WTC11 (cell line): ENCODE measurements around the gene CLP1. TPM values are rescaled to one million over a fixed set of nuclear protein-coding genes. Genes with fewer than 3 reads are reported as not detected.

Source experiments
- ATAC-seq: fragments of 200-7000 bp; cut with Tn5 transposase; 2 replicates; pipeline ENCODE4 v1.10.0; 2021; ENCODE audit warnings: mild to moderate bottlenecking, moderate library complexity
- CTCF ChIA-PET: fragments of 300-600 bp; sonication (Branson Sonifier 250); formaldehyde crosslinking; loops from one replicate; lab custom pipeline; 2021; ENCODE audit warnings: antibody characterized with exemption; lab: Charles Lee
- POLR2A ChIA-PET: fragments of 350-600 bp; sonication (Branson Sonifier 250); formaldehyde crosslinking; loops from one replicate; lab custom pipeline; 2021; ENCODE audit warnings: antibody characterized with exemption; lab: Charles Lee
- DNase-seq: peaks from one replicate; pipeline ENCODE4 v3.0.0; 2021; ENCODE audit warnings: low spot score
- H3K27ac Mint-ChIP-seq: 2 replicates; pipeline ENCODE4 v1.8.0; 2021; ENCODE audit warnings: mixed read lengths
- H3K27me3 Mint-ChIP-seq: 2 replicates; pipeline ENCODE4 v1.8.0; 2021; ENCODE audit warnings: low read depth, mild to moderate bottlenecking, moderate library complexity, mixed read lengths
- H3K36me3 Mint-ChIP-seq: 2 replicates; pipeline ENCODE4 v1.8.0; 2021; ENCODE audit warnings: mixed read lengths
- H3K4me1 Mint-ChIP-seq: 2 replicates; pipeline ENCODE4 v1.8.0; 2022; ENCODE audit warnings: mixed read lengths
- H3K4me3 Mint-ChIP-seq: 2 replicates; pipeline ENCODE4 v1.8.0; 2021; ENCODE audit warnings: mild to moderate bottlenecking, moderate library complexity, mixed read lengths
- H3K9me3 Mint-ChIP-seq: 2 replicates; pipeline ENCODE4 v1.8.0; 2021; ENCODE audit warnings: mixed read lengths
- CDX4 ChIP-seq: fragments of 250-450 bp; sonication (Bioruptor Pico); IDR thresholded peaks from 2 replicates; pipeline ENCODE4 v1.9.0; 2021; ENCODE audit warnings: moderate library complexity, mild to moderate bottlenecking, inconsistent platforms, borderline replicate concordance
- E2F4 ChIP-seq: sonication (generic); formaldehyde crosslinking; IDR thresholded peaks from 2 replicates; pipeline ENCODE4 v1.8.1; 2022; ENCODE audit warnings: low read depth, mild to moderate bottlenecking, moderate library complexity, missing genetic modification reagents, borderline replicate concordance
- EMX1 ChIP-seq: fragments of 250-450 bp; sonication (Bioruptor Pico); IDR thresholded peaks from 2 replicates; pipeline ENCODE4 v1.8.0; 2021; ENCODE audit warnings: mild to moderate bottlenecking
- ESRRA ChIP-seq: sonication (generic); formaldehyde crosslinking; IDR thresholded peaks from 2 replicates; pipeline ENCODE4 v1.8.1; 2022; ENCODE audit warnings: mild to moderate bottlenecking, missing genetic modification reagents, borderline replicate concordance
- JUN ChIP-seq: sonication (generic); formaldehyde crosslinking; IDR thresholded peaks from 2 replicates; pipeline ENCODE4 v1.8.0; 2023; ENCODE audit warnings: mild to moderate bottlenecking, missing genetic modification reagents
- MXD4 ChIP-seq: fragments of 250-450 bp; sonication (Bioruptor Pico); IDR thresholded peaks from 2 replicates; pipeline ENCODE4 v1.8.0; 2021; ENCODE audit warnings: mild to moderate bottlenecking, moderate library complexity, borderline replicate concordance
- MYBL2 ChIP-seq: sonication (generic); formaldehyde crosslinking; IDR thresholded peaks from 2 replicates; pipeline ENCODE4 v1.8.1; 2023; ENCODE audit warnings: mild to moderate bottlenecking, moderate library complexity, missing genetic modification reagents
- NFATC4 ChIP-seq: fragments of 250-450 bp; sonication (Bioruptor Pico); IDR thresholded peaks from 2 replicates; pipeline ENCODE4 v1.9.0; 2021; ENCODE audit warnings: mild to moderate bottlenecking
- NFYB ChIP-seq: sonication (generic); formaldehyde crosslinking; conservative IDR thresholded peaks from 2 replicates; pipeline ENCODE4 v1.8.0; 2022; ENCODE audit warnings: low read depth, missing genetic modification reagents
- OVOL2 ChIP-seq: fragments of 250-450 bp; sonication (Bioruptor Pico); IDR thresholded peaks from 2 replicates; pipeline ENCODE4 v1.9.0; 2021; ENCODE audit warnings: mild to moderate bottlenecking, borderline replicate concordance
- PRRX2 ChIP-seq: fragments of 250-450 bp; sonication (Bioruptor Pico); IDR thresholded peaks from 2 replicates; pipeline ENCODE4 v1.8.0; 2021; ENCODE audit warnings: mild to moderate bottlenecking
- SOX15 ChIP-seq: fragments of 250-450 bp; sonication (Bioruptor Pico); IDR thresholded peaks from 2 replicates; pipeline ENCODE4 v1.9.0; 2021; ENCODE audit warnings: mild to moderate bottlenecking
- SP1 ChIP-seq: sonication (generic); formaldehyde crosslinking; conservative IDR thresholded peaks from 2 replicates; pipeline ENCODE4 v1.8.1; 2022; ENCODE audit warnings: missing genetic modification reagents
- TEAD1 ChIP-seq: sonication (generic); formaldehyde crosslinking; IDR thresholded peaks from 2 replicates; pipeline ENCODE4 v1.8.0; 2022; ENCODE audit warnings: mild to moderate bottlenecking, missing genetic modification reagents
- ZNF232 ChIP-seq: sonication (generic); formaldehyde crosslinking; IDR thresholded peaks from 2 replicates; pipeline ENCODE4 v1.8.0; 2022; ENCODE audit warnings: mild to moderate bottlenecking, missing genetic modification reagents
- ZNF263 ChIP-seq: sonication (generic); formaldehyde crosslinking; IDR thresholded peaks from 2 replicates; pipeline ENCODE4 v1.8.1; 2022; ENCODE audit warnings: low read depth, mild to moderate bottlenecking, moderate library complexity, missing genetic modification reagents
- ZNF671 ChIP-seq: fragments of 250-450 bp; sonication (Bioruptor Pico); IDR thresholded peaks from 2 replicates; pipeline ENCODE4 v1.8.0; 2021; ENCODE audit warnings: mild to moderate bottlenecking
- total RNA-seq: library from RNA; stranded (reverse); gene quantifications from 3 replicates; pipeline ENCODE4 v1.2.3, GENCODE V29; 2021
- TF ChIP-seq, protein P1 (sequence below): sonication (generic); formaldehyde crosslinking; IDR thresholded peaks from 2 replicates; pipeline ENCODE4 v1.8.1; 2022; ENCODE audit warnings: missing genetic modification reagents, borderline replicate concordance
- TF ChIP-seq, protein P2 (sequence below): sonication (generic); formaldehyde crosslinking; IDR thresholded peaks from 2 replicates; pipeline ENCODE4 v1.8.0; 2023; ENCODE audit warnings: missing genetic modification reagents
- TF ChIP-seq, protein P3 (sequence below): sonication (generic); formaldehyde crosslinking; IDR thresholded peaks from 2 replicates; pipeline ENCODE4 v1.8.1; 2022; ENCODE audit warnings: mild to moderate bottlenecking, missing genetic modification reagents, moderate library complexity, borderline replicate concordance
- TF ChIP-seq, protein P4 (sequence below): fragments of 250-450 bp; sonication (Bioruptor Pico); IDR thresholded peaks from 2 replicates; pipeline ENCODE4 v1.9.0; 2021; ENCODE audit warnings: mild to moderate bottlenecking
- TF ChIP-seq, protein P5 (sequence below): fragments of 250-450 bp; sonication (Bioruptor Pico); conservative IDR thresholded peaks from 2 replicates; pipeline ENCODE4 v1.9.0; 2021; ENCODE audit warnings: mild to moderate bottlenecking

The CLP1 gene
- total RNA-seq, 1 experiment from 2014 or later: 26.3 TPM

DNA sequence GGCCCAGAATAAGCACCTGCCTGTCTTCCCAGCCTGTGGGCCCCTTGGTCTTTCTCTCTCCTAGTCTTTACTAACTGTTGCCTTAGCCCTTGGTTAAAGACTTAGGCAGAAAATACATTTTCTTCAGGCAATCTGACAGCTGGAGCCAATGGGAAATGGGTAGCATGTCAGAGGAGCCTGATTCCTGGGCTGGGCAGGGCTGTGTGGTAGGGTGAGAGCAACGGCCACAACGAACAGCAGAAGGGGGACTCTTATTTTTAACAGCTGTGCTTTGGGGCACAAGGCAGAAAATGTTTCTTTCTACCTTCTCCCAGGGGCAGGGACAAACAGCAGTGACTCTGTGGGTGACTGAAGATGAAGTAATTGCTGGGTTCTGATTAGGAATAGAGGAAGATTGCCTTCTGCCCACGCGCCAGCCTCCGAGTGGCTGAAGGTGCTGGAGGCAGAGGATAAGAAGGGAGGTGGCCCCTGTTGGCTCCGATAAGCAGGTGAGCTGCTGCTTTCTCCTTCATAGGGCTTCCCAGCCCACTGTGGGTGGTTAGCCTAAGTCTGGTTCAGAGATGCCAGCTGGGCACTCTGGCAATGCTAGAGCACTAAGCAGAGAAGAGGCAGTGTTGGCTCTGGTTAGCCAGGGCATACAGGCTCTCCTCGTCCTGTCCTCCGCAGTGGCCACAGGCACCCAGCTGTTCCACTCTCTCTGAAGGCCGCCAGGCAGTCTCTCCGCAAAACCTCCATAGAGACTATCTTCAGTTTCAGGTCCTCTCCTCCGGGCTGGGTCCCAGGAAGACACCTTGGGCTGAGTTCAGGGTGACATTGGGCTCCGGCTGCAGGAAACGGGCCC lies 9.4 kb upstream of the CLP1 start (continued):
- TF ChIP-seq, protein P1, sequence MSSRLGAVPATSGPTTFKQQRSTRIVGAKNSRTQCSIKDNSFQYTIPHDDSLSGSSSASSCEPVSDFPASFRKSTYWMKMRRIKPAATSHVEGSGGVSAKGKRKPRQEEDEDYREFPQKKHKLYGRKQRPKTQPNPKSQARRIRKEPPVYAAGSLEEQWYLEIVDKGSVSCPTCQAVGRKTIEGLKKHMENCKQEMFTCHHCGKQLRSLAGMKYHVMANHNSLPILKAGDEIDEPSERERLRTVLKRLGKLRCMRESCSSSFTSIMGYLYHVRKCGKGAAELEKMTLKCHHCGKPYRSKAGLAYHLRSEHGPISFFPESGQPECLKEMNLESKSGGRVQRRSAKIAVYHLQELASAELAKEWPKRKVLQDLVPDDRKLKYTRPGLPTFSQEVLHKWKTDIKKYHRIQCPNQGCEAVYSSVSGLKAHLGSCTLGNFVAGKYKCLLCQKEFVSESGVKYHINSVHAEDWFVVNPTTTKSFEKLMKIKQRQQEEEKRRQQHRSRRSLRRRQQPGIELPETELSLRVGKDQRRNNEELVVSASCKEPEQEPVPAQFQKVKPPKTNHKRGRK (CRISPR knock-in tag): no peak
- TF ChIP-seq ZNF263 (CRISPR knock-in tag) (no peak), ZNF671 (peak; percentile 7; the same call in 1 of the 2 replicates), TEAD1 (CRISPR knock-in tag) (no peak), MXD4 (no peak), EMX1 (CRISPR knock-in tag) (peak; percentile 72; the same call in 1 of the 2 replicates), CDX4 (CRISPR knock-in tag) (peak; percentile 10; the same call in 1 of the 2 replicates), SP1 (CRISPR knock-in tag) (0 out of 2 replicates have a peak, but pooled peaks have one; percentile 8), OVOL2 (CRISPR knock-in tag) (no peak), E2F4 (CRISPR knock-in tag) (no peak; the same call in 1 of the 2 replicates), MYBL2 (no peak), NFATC4 (CRISPR knock-in tag) (peak; percentile 67)
- TF ChIP-seq, protein P2, sequence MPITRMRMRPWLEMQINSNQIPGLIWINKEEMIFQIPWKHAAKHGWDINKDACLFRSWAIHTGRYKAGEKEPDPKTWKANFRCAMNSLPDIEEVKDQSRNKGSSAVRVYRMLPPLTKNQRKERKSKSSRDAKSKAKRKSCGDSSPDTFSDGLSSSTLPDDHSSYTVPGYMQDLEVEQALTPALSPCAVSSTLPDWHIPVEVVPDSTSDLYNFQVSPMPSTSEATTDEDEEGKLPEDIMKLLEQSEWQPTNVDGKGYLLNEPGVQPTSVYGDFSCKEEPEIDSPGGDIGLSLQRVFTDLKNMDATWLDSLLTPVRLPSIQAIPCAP (CRISPR knock-in tag): no peak

GRCh38 chr11:57648801-57649735 lies 8.5 kb upstream of the CLP1 start:
- ATAC-seq: no peak; the same call in 1 of the 2 replicates
- H3K36me3 Mint-ChIP-seq: no peaks in the 10 kb centered on the region
- peak; percentile 40 for DNase-seq
- peaks cover 81% of the 10 kb centered on the region for H3K4me1 Mint-ChIP-seq
- H3K27me3 Mint-ChIP-seq: peaks cover 52% of the 10 kb centered on the region
- peak overlapping the region; percentile 80 for H3K4me3 Mint-ChIP-seq
- POLR2A ChIA-PET: interaction anchor here (0.6 to 4.2 kb wide), 8 partner anchors 9 to 92 kb away, joined by 3 to 47 read pairs (median 3); partner anchors contain the start of genes SELENOH and UBE2L6
- CTCF ChIA-PET: interaction anchor here (0.8 to 2.8 kb wide), 4 partner anchors 9 to 155 kb away, joined by 3 to 17 read pairs (median 4); partner anchors contain the start of gene UBE2L6
- no peaks in the 10 kb centered on the region for H3K9me3 Mint-ChIP-seq
- H3K27ac Mint-ChIP-seq: 0 out of 2 replicates have a peak overlapping the region, but pooled peaks have one; percentile 18
- 0 out of 2 replicates have a peak, but pooled peaks have one; percentile 32 for TF ChIP-seq ESRRA (CRISPR knock-in tag)
- TF ChIP-seq, protein P3, sequence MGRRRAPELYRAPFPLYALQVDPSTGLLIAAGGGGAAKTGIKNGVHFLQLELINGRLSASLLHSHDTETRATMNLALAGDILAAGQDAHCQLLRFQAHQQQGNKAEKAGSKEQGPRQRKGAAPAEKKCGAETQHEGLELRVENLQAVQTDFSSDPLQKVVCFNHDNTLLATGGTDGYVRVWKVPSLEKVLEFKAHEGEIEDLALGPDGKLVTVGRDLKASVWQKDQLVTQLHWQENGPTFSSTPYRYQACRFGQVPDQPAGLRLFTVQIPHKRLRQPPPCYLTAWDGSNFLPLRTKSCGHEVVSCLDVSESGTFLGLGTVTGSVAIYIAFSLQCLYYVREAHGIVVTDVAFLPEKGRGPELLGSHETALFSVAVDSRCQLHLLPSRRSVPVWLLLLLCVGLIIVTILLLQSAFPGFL (CRISPR knock-in tag): no peak
- TF ChIP-seq SOX15 (CRISPR knock-in tag): no peak
- TF ChIP-seq, protein P4, sequence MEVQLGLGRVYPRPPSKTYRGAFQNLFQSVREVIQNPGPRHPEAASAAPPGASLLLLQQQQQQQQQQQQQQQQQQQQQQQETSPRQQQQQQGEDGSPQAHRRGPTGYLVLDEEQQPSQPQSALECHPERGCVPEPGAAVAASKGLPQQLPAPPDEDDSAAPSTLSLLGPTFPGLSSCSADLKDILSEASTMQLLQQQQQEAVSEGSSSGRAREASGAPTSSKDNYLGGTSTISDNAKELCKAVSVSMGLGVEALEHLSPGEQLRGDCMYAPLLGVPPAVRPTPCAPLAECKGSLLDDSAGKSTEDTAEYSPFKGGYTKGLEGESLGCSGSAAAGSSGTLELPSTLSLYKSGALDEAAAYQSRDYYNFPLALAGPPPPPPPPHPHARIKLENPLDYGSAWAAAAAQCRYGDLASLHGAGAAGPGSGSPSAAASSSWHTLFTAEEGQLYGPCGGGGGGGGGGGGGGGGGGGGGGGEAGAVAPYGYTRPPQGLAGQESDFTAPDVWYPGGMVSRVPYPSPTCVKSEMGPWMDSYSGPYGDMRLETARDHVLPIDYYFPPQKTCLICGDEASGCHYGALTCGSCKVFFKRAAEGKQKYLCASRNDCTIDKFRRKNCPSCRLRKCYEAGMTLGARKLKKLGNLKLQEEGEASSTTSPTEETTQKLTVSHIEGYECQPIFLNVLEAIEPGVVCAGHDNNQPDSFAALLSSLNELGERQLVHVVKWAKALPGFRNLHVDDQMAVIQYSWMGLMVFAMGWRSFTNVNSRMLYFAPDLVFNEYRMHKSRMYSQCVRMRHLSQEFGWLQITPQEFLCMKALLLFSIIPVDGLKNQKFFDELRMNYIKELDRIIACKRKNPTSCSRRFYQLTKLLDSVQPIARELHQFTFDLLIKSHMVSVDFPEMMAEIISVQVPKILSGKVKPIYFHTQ (CRISPR knock-in tag): peak; percentile 98
- peak; percentile 97 for TF ChIP-seq PRRX2 (CRISPR knock-in tag)
- peak; percentile 24; the same call in 1 of the 2 replicates for TF ChIP-seq EMX1 (CRISPR knock-in tag)
- TF ChIP-seq NFYB: no peak
- TF ChIP-seq, protein P5, sequence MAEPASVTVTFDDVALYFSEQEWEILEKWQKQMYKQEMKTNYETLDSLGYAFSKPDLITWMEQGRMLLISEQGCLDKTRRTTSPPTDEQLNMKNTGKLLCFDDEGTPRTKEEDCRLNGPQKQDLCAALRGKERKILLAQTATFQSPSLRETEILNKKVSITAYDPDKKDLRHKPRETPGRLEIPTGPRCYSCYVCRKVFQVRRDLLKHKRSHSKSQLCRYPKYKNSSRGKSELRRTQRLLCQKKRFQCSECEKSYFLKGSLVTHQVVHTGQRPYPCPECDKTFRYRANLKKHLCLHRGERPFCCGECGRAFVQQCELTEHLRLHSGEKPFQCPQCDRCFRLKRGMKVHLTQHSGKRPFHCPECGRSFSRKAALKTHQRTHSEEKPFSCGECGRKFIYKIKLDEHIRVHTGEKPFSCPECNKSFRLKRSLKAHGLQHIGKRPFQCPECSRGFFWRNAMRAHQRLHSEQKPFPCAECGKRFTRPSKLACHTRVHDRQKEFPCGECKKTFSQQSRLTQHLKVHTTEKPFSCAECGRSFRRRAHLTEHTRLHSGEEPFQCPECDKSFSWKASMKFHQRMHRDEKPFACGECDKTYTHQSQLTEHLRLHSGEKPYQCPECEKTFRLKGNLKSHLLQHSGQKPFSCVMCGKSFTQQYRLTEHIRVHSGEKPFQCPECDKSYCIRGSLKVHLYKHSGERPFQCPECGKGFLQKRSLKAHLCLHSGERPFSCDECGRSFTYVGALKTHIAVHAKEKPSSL (CRISPR knock-in tag): peak; percentile 92
- no peak for TF ChIP-seq JUN (CRISPR knock-in tag)
- no peak; the same call in 1 of the 2 replicates for TF ChIP-seq OVOL2 (CRISPR knock-in tag)
- peak; percentile 58; the same call in 1 of the 2 replicates for TF ChIP-seq ZNF232 (CRISPR knock-in tag)
